Skeletal muscle tissue (tissue), 4 donors: ENCODE data around the gene HYOU1. TPM values are rescaled to one million over a fixed set of nuclear protein-coding genes. Genes with fewer than 3 reads are reported as not detected.
"Not testable (repeated sequence)": the region's sequence is repeated elsewhere in the genome, so short reads cannot be mapped to it uniquely, and the experiment has no call there.

Experiments
- H3K27ac ChIP-seq: one replicate; pipeline ENCODE4 v1.7.0; 2013; ENCODE audit warnings: mild to moderate bottlenecking, low read depth, low read length, inconsistent platforms
- H3K27me3 ChIP-seq, 3 donors: one replicate each; pipeline ENCODE4 v1.7.0; 2013; ENCODE audit warnings: low read length in 3 of 3; ENCODE audit not compliant: control insufficient read depth in 3 of 3, insufficient read depth in 3 of 3
- H3K36me3 ChIP-seq, 3 donors: one replicate each; pipeline ENCODE4 v1.7.0; 2013; ENCODE audit warnings: low read length in 3 of 3; ENCODE audit not compliant: control insufficient read depth in 3 of 3, insufficient read depth in 3 of 3
- H3K4me1 ChIP-seq, 3 donors: one replicate each; pipeline ENCODE4 v1.7.0; 2013; ENCODE audit warnings: low read length in 3 of 3, mild to moderate bottlenecking in 3 of 3; ENCODE audit not compliant: control insufficient read depth in 3 of 3, insufficient read depth in 3 of 3
- H3K4me3 ChIP-seq, 3 donors: one replicate each; pipeline ENCODE4 v1.7.0; 2013; ENCODE audit warnings: low read length in 3 of 3
- H3K9ac ChIP-seq, 3 donors: one replicate each; pipeline ENCODE4 v1.7.0; 2013; ENCODE audit warnings: low read length in 3 of 3, mild to moderate bottlenecking in 3 of 3, moderate library complexity in 2 of 3, low read depth in 1 of 3
- H3K9me3 ChIP-seq, 3 donors: one replicate each; pipeline ENCODE4 v1.7.0; 2013; ENCODE audit warnings: low read length in 3 of 3; ENCODE audit not compliant: control insufficient read depth in 3 of 3
- total RNA-seq: library from RNA; depleted of rRNA; stranded (reverse); fragments of >200 nt; gene quantifications from one replicate; pipeline ENCODE4 v1.2.3, GENCODE V29; 2014
- donor health status: Osteomylitis.

Gene HYOU1
- total RNA-seq: 23.0 TPM

GRCh38 chr11:119057000-119057769 lies at the start of gene HYOU1:
TSS of gene HYOU1 (minus strand) at chr11:119057205. CDS start at chr11:119056160, 1,045 bp downstream.
- no peaks in the 10 kb centered on the region for H3K27me3 ChIP-seq

GRCh38 chr11:119103793-119104192 lies 46.8 kb upstream of the HYOU1 start:
- H3K9me3 ChIP-seq: no peaks in the 10 kb centered on the region
- H3K36me3 ChIP-seq: peaks cover 0 to 2% (median 0%) of the 10 kb centered on the region in 3 donors
- no peak overlapping the region for H3K27ac ChIP-seq
- H3K9ac ChIP-seq: no peak overlapping the region
- H3K27me3 ChIP-seq: no peaks in the 10 kb centered on the region
- H3K4me3 ChIP-seq: no peak overlapping the region
- peaks cover 42 to 58% (median 46%) of the 10 kb centered on the region in 3 donors for H3K4me1 ChIP-seq

More at GRCh38 chr11:119057000-119057769, at the start of gene HYOU1:
- Histone ChIP-seq H3K4me1 (peaks cover 16 to 30% (median 18%) of the 10 kb centered on the region in 3 donors), H3K4me3 (peak within 1 kb of the TSS; percentile 85 to 86 (median 85)), H3K9me3 (no peaks in the 10 kb centered on the region), H3K9ac (peak within 1 kb of the TSS; percentile 82 to 85 (median 83)), H3K36me3 (peaks cover 28 to 32% (median 31%) of the 10 kb centered on the region in 3 donors), H3K27ac (peak within 1 kb of the TSS; percentile 81)

DNA sequence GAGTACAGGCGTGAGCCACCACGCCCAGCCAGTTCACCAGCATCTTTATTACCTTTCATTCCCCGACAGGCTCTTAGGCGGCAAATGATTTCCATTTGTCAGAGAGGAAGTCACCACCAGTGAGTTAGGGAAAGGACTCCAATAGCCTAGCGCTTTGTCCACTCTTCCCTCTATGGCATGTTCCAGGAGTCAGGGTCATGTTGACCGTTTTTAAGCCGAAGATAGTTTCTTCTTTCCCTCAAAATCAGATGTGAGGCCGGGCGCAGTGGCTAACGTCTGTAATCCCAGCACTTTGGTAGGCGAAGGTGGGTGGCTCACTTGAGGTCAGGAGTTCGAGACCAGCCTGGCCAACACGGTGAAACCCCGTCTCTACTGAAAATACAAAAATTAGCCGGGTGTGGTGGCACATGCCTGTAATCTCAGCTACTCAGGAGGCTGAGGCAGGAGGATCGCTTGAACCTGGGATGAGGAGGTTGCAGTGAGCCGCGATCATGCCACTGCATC lies 46.2 kb upstream of the HYOU1 start:
- not testable (repeated sequence) for H3K36me3 ChIP-seq, H3K9me3 ChIP-seq, H3K27me3 ChIP-seq
- Histone ChIP-seq H3K9ac (peak overlapping the region in 2 of 3 donors; percentile 54 to 93), H3K27ac (peak overlapping the region; percentile 93), H3K4me1 (peaks cover 36 to 53% (median 40%) of the 10 kb centered on the region in 3 donors), H3K4me3 (peak overlapping the region; percentile 39 to 90 (median 88))

- Histone ChIP-seq H3K9me3 (no peaks in the 10 kb centered on the region), H3K36me3 (peaks cover 14 to 19% (median 15%) of the 10 kb centered on the region in 3 donors), H3K27me3 (no peaks in the 10 kb centered on the region), H3K9ac (peak within 1 kb of the TSS; percentile 92 to 94 (median 93)), H3K4me3 (peak within 1 kb of the TSS; percentile 88 to 90 (median 90)), H3K27ac (peak within 1 kb of the TSS; percentile 93), H3K4me1 (peaks cover 31 to 45% (median 35%) of the 10 kb centered on the region in 3 donors)
Measured at GRCh38 chr11:119101759-119102423, 44.9 kb upstream of the HYOU1 start, which contains the start of gene DPAGT1. TSS of gene DPAGT1 (minus strand) at chr11:119101853. CDS start at chr11:119101655, 198 bp downstream.

DNA sequence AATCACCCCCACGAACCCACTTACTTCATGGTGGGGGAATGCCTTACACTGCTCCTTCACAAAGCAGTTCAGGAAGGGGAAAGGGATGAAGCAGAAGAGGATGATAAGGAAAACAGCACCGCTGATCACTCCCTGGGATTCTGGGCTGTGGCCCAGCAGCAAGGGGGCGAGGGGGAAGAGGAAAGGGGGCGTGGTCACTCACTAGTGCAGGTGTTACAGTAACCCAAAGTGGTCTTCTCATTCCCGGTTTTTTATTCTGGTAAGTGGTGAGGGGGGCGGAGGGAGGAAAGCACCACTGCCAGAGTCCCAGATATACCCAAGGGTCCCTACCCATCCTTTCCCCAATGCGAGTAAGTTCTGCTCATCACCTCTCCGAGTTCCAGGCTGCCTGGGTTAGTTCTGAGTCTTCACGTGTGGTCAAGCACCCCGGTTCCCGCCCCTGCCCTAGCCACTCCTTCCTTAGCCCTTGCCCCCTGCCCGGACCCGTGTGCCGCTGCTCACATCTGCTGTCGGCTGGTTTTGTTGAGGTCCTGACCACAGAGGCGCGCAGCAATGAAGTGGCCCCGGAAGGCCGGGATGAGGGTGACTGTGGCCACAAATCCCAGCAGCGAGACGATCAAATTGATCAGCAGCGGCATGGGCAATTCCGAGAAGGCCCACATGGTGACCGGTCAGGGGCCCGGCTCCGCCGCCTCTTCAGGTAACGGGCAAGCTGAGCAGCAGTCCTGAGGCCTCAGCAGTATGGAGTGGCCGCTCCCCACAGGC lies 44.2 kb upstream of the HYOU1 start:
- H3K4me3 ChIP-seq: peak overlapping the region; percentile 88 to 90 (median 90)
- peaks cover 16 to 25% (median 21%) of the 10 kb centered on the region in 3 donors for H3K36me3 ChIP-seq
- H3K9me3 ChIP-seq: no peaks in the 10 kb centered on the region
- H3K27me3 ChIP-seq: no peaks in the 10 kb centered on the region
- H3K4me1 ChIP-seq: peaks cover 24 to 38% (median 28%) of the 10 kb centered on the region in 3 donors
- H3K9ac ChIP-seq: peak overlapping the region; percentile 92 to 94 (median 93)
- H3K27ac ChIP-seq: peak overlapping the region; percentile 93

- Histone ChIP-seq H3K4me1 (peaks cover 28 to 42% (median 30%) of the 10 kb centered on the region in 3 donors), H3K27ac (no peak overlapping the region), H3K36me3 (peaks cover 16 to 25% (median 21%) of the 10 kb centered on the region in 3 donors), H3K9ac (peak overlapping the region; percentile 2 to 94 (median 93)), H3K4me3 (peak overlapping the region; percentile 88 to 90 (median 90)), H3K9me3 (no peaks in the 10 kb centered on the region), H3K27me3 (no peaks in the 10 kb centered on the region)
Measured at GRCh38 chr11:119100246-119100970, 43.4 kb upstream of the HYOU1 start.

- no peak overlapping the region for H3K9ac ChIP-seq
- H3K9me3 ChIP-seq: no peaks in the 10 kb centered on the region
- no peaks in the 10 kb centered on the region for H3K27me3 ChIP-seq
- peaks cover 16 to 25% (median 21%) of the 10 kb centered on the region in 3 donors for H3K36me3 ChIP-seq
- H3K27ac ChIP-seq: no peak overlapping the region
- H3K4me3 ChIP-seq: no peak overlapping the region
- H3K4me1 ChIP-seq: peaks cover 28 to 46% (median 33%) of the 10 kb centered on the region in 3 donors
Measured at GRCh38 chr11:119099711-119100110, 42.7 kb upstream of the HYOU1 start.

DNA sequence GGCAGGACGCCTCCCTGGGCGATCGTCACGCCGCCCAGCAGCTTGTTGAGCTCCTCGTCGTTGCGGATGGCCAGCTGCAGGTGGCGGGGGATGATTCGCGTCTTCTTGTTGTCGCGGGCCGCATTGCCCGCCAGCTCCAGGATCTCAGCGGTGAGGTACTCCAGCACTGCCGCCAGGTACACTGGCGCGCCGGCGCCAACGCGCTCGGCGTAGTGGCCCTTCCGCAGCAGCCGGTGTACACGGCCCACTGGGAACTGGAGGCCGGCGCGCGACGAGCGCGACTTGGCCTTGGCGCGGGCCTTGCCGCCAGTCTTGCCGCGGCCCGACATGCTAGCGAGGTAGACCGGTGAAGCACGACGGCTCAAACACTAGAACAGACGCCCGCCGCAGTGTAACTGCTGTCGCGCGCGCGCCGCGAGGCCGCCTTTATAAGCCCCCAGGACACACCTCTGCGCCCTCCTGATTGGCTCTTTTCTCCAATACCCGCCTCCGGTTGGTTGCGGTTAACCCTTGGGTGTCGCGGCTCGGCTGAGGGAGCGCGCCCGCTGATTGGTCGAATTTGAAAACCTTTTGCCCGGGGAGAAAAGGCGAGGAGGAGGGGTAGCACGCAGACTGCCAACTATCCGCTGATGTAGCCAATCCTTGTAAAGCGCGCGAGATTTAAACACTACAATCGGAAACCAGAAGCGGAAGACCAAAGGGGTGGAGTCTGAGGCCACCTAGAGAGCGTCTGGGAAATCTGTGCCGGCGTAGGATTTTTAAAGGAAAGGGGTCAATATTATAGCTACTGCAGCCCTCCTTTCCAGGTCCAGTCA lies 38.3 kb upstream of the HYOU1 start:
- H3K27me3 ChIP-seq: no peaks in the 10 kb centered on the region
- H3K36me3 ChIP-seq: peaks cover 33 to 41% (median 40%) of the 10 kb centered on the region in 3 donors

More for the DNA sequence above, 38.3 kb upstream of the HYOU1 start:
- Histone ChIP-seq H3K4me3 (peak overlapping the region; percentile 75 to 88 (median 88)), H3K4me1 (peaks cover 25 to 31% (median 27%) of the 10 kb centered on the region in 3 donors), H3K9ac (peak overlapping the region; percentile 83 to 85 (median 84)), H3K9me3 (no peaks in the 10 kb centered on the region), H3K27ac (peak overlapping the region; percentile 88)
